SK-N-SH treated with all-trans-retinoic acid at 6 μM for 48 hours (cell line): ENCODE measurements around the gene SMAP2.

Experiments used
- ATAC-seq: fragments of 200-7000 bp; cut with Tn5 transposase; 3 replicates; pipeline ENCODE4 v1.9.1; 2020; ENCODE audit warnings: mild to moderate bottlenecking, moderate library complexity
- ARNTL ChIP-seq: fragments of 450-650 bp; formaldehyde crosslinking; IDR thresholded peaks from 2 replicates; pipeline ENCODE4 v1.5.0; 2020; ENCODE audit warnings: low read depth, mild to moderate bottlenecking, moderate library complexity, borderline replicate concordance
- BACH2 ChIP-seq: fragments of 250-450 bp; sonication (Bioruptor Pico); IDR thresholded peaks from 2 replicates; pipeline ENCODE4 v1.9.0; 2021; ENCODE audit warnings: mild to moderate bottlenecking, borderline replicate concordance
- CSDC2 ChIP-seq: fragments of 250-450 bp; sonication (Bioruptor Pico); IDR thresholded peaks from 2 replicates; pipeline ENCODE4 v1.5.0; 2020; ENCODE audit warnings: mild to moderate bottlenecking, moderate library complexity
- ESRRG ChIP-seq: fragments of 250-450 bp; sonication (Bioruptor Pico); IDR thresholded peaks from 2 replicates; pipeline ENCODE4 v1.6.1; 2021; ENCODE audit warnings: mild to moderate bottlenecking
- GLIS3 ChIP-seq: fragments of 250-450 bp; sonication (Bioruptor Pico); IDR thresholded peaks from 2 replicates; pipeline ENCODE4 v1.5.0; 2020; ENCODE audit warnings: mild to moderate bottlenecking, moderate library complexity
- ISL1 ChIP-seq: fragments of 250-450 bp; sonication (Bioruptor Pico); IDR thresholded peaks from 2 replicates; pipeline ENCODE4 v2.1.2; 2022; ENCODE audit warnings: mild to moderate bottlenecking, moderate library complexity
- PPARA ChIP-seq: fragments of 250-450 bp; sonication (Bioruptor Pico); IDR thresholded peaks from 2 replicates; pipeline ENCODE4 v1.5.0; 2020; ENCODE audit warnings: mild to moderate bottlenecking, borderline replicate concordance
- RARB ChIP-seq: fragments of 250-450 bp; sonication (Bioruptor Pico); IDR thresholded peaks from 2 replicates; pipeline ENCODE4 v1.8.0; 2021; ENCODE audit warnings: mild to moderate bottlenecking, moderate library complexity
- SNAI2 ChIP-seq: fragments of 250-450 bp; sonication (Bioruptor Pico); IDR thresholded peaks from 2 replicates; pipeline ENCODE4 v1.5.0; 2020; ENCODE audit warnings: mild to moderate bottlenecking, moderate library complexity
- TCF4 ChIP-seq: fragments of 250-450 bp; sonication (Bioruptor Pico); IDR thresholded peaks from 2 replicates; pipeline ENCODE4 v1.8.0; 2021; ENCODE audit warnings: mild to moderate bottlenecking, moderate library complexity, borderline replicate concordance
- TOX ChIP-seq: fragments of 250-450 bp; sonication (Bioruptor Pico); IDR thresholded peaks from 2 replicates; pipeline ENCODE4 v1.8.0; 2021; ENCODE audit warnings: mild to moderate bottlenecking, moderate library complexity, borderline replicate concordance
- ZC3H10 ChIP-seq: fragments of 250-450 bp; sonication (Bioruptor Pico); IDR thresholded peaks from 2 replicates; pipeline ENCODE4 v1.5.1; 2021; ENCODE audit warnings: mild to moderate bottlenecking, moderate library complexity
- ZFP3 ChIP-seq: fragments of 250-450 bp; sonication (Bioruptor Pico); IDR thresholded peaks from 2 replicates; pipeline ENCODE4 v1.5.0; 2020; ENCODE audit warnings: mild to moderate bottlenecking, moderate library complexity
- ZFP30 ChIP-seq: fragments of 450-650 bp; formaldehyde crosslinking; IDR thresholded peaks from 2 replicates; pipeline ENCODE4 v1.5.0; 2022; ENCODE audit warnings: mild to moderate bottlenecking, moderate library complexity
- ZNF8 ChIP-seq: fragments of 450-650 bp; formaldehyde crosslinking; IDR thresholded peaks from 2 replicates; pipeline ENCODE4 v1.5.0; 2020; ENCODE audit warnings: mild to moderate bottlenecking, moderate library complexity
- TF ChIP-seq, protein P1 (sequence below): fragments of 250-450 bp; sonication (Bioruptor Pico); IDR thresholded peaks from 2 replicates; pipeline ENCODE4 v1.5.1; 2021; ENCODE audit warnings: mild to moderate bottlenecking, moderate library complexity
- TF ChIP-seq, protein P2 (sequence below): fragments of 250-450 bp; sonication (Bioruptor Pico); IDR thresholded peaks from 2 replicates; pipeline ENCODE4 v1.8.0; 2020; ENCODE audit warnings: mild to moderate bottlenecking, moderate library complexity, borderline replicate concordance
- TF ChIP-seq, protein P3 (sequence below): fragments of 250-450 bp; sonication (Bioruptor Pico); IDR thresholded peaks from 2 replicates; pipeline ENCODE4 v1.8.0; 2021; ENCODE audit warnings: low read depth, mild to moderate bottlenecking, moderate library complexity, borderline replicate concordance

Gene SMAP2

GRCh38 chr1:40360631-40361030, 12.9 kb upstream of the SMAP2 start:
- TF ChIP-seq ESRRG (CRISPR knock-in tag) (no peak), ISL1 (CRISPR knock-in tag) (no peak), GLIS3 (CRISPR knock-in tag) (no peak), ARNTL (CRISPR knock-in tag) (no peak), ZFP30 (no peak)
- no peak for ATAC-seq

- no peak for TF ChIP-seq TCF4 (CRISPR knock-in tag)
- TF ChIP-seq ARNTL (CRISPR knock-in tag): no peak
- TF ChIP-seq ZC3H10: no peak
- TF ChIP-seq, protein P1, sequence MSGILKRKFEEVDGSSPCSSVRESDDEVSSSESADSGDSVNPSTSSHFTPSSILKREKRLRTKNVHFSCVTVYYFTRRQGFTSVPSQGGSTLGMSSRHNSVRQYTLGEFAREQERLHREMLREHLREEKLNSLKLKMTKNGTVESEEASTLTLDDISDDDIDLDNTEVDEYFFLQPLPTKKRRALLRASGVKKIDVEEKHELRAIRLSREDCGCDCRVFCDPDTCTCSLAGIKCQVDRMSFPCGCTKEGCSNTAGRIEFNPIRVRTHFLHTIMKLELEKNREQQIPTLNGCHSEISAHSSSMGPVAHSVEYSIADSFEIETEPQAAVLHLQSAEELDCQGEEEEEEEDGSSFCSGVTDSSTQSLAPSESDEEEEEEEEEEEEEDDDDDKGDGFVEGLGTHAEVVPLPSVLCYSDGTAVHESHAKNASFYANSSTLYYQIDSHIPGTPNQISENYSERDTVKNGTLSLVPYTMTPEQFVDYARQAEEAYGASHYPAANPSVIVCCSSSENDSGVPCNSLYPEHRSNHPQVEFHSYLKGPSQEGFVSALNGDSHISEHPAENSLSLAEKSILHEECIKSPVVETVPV: no peak
- ATAC-seq: no peak
These were observed 12.3 kb upstream of the SMAP2 start for GRCh38 chr1:40361201-40361600.

DNA sequence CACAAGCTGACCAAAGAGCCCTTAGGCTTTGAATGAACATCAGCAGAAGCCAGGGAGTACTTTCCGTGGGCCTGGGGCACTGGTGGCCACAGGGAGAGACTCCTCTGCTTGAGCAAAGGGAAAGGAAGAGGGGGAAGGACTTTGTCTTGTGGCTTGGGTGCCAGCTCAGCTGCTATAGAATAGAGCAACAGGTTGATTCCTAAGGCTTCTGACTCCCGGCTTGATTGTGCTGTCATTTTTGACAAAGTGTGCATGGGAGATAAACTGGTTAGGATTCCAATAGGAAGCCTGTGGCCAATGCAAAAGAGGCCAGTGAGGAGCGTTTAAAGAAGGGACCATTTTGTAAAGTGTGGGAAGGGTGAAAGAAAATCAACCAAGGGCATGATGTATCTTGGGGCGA, 11.9 kb upstream of the SMAP2 start:
- TF ChIP-seq CSDC2 (no peak), ZFP30 (no peak), PPARA (CRISPR knock-in tag) (no peak), ESRRG (CRISPR knock-in tag) (no peak), ARNTL (CRISPR knock-in tag) (no peak), SNAI2 (no peak)
- TF ChIP-seq, protein P2, sequence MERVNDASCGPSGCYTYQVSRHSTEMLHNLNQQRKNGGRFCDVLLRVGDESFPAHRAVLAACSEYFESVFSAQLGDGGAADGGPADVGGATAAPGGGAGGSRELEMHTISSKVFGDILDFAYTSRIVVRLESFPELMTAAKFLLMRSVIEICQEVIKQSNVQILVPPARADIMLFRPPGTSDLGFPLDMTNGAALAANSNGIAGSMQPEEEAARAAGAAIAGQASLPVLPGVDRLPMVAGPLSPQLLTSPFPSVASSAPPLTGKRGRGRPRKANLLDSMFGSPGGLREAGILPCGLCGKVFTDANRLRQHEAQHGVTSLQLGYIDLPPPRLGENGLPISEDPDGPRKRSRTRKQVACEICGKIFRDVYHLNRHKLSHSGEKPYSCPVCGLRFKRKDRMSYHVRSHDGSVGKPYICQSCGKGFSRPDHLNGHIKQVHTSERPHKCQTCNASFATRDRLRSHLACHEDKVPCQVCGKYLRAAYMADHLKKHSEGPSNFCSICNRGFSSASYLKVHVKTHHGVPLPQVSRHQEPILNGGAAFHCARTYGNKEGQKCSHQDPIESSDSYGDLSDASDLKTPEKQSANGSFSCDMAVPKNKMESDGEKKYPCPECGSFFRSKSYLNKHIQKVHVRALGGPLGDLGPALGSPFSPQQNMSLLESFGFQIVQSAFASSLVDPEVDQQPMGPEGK: no peak
- ATAC-seq: no peak

DNA sequence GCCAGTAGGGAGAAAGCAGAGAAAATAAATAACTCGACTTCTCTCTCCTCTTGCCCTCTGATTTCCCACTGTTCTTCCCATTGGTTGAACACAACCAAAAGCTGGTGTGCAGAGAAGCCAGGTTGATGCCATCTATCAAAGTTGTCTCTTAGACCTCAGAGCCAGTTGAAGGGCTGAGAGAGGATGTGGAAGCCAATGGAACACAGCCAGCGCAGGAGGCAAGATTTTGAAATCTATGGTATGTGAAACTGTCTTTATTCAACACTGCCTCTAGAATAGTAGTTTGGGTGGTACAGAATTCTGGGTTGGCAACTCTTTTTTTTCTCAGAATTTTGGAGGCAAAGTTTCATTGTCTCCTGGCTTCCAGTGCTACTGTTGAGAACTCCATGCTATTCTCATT, 11.3 kb upstream of the SMAP2 start:
- TF ChIP-seq TOX (CRISPR knock-in tag) (no peak), ZNF8 (CRISPR knock-in tag) (no peak), PPARA (CRISPR knock-in tag) (no peak)
- TF ChIP-seq, protein P2: no peak
- TF ChIP-seq, protein P3, sequence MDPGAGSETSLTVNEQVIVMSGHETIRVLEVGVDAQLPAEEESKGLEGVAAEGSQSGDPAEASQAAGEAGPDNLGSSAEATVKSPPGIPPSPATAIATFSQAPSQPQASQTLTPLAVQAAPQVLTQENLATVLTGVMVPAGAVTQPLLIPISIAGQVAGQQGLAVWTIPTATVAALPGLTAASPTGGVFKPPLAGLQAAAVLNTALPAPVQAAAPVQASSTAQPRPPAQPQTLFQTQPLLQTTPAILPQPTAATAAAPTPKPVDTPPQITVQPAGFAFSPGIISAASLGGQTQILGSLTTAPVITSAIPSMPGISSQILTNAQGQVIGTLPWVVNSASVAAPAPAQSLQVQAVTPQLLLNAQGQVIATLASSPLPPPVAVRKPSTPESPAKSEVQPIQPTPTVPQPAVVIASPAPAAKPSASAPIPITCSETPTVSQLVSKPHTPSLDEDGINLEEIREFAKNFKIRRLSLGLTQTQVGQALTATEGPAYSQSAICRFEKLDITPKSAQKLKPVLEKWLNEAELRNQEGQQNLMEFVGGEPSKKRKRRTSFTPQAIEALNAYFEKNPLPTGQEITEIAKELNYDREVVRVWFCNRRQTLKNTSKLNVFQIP (CRISPR knock-in tag): no peak
- ATAC-seq: no peak

GRCh38 chr1:40362699-40363098, 10.8 kb upstream of the SMAP2 start:
- ATAC-seq: peak; percentile 73
- TF ChIP-seq ZFP30 (no peak), BACH2 (CRISPR knock-in tag) (no peak)
- TF ChIP-seq, protein P1: no peak

GRCh38 chr1:40363721-40364120, 9.8 kb upstream of the SMAP2 start:
- TF ChIP-seq ARNTL (CRISPR knock-in tag) (no peak), BACH2 (CRISPR knock-in tag) (no peak), SNAI2 (no peak), TOX (CRISPR knock-in tag) (no peak), RARB (CRISPR knock-in tag) (no peak), ISL1 (CRISPR knock-in tag) (no peak), GLIS3 (CRISPR knock-in tag) (no peak), ZFP3 (CRISPR knock-in tag) (no peak)
- peak; percentile 51; the same call in 1 of the 3 replicates for ATAC-seq
